HG02610 (cell line): ENCODE data around the gene ZNF532.

Source experiments
- ATAC-seq: cut with Tn5 transposase; IDR thresholded peaks from one replicate; pipeline ENCODE4 v1.9.1; 2021; ENCODE audit warnings: mild to moderate bottlenecking, moderate library complexity; ENCODE audit not compliant: unreplicated experiment

Gene ZNF532

DNA sequence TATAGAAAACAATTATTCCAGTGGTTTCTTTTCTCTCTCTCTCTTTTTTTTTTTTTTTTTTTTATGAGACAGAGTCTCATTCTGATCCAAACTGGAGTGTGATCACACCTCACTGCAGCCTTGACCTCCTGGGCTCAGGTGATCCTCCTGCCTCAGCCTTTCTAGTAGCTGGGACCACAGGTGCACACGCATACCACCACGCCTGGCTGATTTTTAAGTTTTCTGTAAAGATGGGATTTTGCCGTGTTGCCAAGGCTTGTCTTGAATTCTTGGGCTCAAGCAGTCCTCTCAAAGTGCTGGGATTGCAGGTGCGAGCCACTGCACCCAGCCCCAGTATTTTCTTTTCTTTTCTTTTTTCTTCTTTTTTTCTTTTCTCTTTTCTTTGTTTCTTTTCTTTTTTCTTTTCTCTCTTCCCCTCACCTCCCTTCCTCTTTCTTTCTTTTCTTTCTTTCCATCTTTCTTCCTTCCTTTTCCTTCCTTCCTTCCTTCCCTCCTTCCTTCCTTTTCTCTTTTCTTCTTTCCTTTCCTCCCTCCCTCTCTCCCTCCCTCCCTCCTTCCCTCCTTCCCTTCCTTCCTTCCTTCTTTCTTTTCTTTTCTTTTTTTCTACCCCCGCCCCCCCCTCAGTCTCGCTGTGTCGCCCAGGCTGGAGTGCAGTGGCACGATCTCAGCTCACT is 76.9 kb downstream of the ZNF532 start:
- ATAC-seq = no peak

GRCh38 chr18:58943896-58944295 is 79.2 kb downstream of the ZNF532 start:
- ATAC-seq = no peak

DNA sequence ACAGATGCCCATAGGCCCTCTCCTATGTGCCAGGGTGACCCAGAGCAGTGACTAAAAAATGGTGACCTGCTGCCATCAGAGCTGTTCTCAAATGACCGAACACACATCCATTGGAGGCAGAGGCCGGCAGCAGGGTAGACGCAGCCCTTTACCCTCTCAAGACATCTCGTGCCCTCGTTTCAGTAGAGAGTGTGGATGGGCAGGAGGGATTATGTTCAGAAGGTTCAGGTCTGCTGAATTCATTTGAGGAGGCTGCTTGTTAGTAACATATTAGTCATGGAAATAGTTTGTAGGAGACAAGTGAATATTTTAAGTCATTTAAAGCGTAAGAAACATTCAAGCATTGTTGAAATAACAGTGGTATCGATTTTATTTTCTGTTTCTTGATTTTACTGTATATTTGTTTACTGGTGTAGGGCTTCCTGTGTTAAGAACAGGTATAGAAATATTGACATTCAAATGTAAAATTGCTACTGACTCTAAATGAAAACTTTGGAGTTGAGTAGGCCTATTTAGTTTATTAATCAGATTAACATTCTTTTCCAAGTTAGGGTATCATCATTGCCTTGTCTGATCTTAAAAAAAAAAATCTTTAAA is 82.6 kb downstream of the ZNF532 start:
- peak; percentile 60 for ATAC-seq

- no peak for ATAC-seq
Measured at GRCh38 chr18:58949031-58949430, 84.4 kb downstream of the ZNF532 start.

DNA sequence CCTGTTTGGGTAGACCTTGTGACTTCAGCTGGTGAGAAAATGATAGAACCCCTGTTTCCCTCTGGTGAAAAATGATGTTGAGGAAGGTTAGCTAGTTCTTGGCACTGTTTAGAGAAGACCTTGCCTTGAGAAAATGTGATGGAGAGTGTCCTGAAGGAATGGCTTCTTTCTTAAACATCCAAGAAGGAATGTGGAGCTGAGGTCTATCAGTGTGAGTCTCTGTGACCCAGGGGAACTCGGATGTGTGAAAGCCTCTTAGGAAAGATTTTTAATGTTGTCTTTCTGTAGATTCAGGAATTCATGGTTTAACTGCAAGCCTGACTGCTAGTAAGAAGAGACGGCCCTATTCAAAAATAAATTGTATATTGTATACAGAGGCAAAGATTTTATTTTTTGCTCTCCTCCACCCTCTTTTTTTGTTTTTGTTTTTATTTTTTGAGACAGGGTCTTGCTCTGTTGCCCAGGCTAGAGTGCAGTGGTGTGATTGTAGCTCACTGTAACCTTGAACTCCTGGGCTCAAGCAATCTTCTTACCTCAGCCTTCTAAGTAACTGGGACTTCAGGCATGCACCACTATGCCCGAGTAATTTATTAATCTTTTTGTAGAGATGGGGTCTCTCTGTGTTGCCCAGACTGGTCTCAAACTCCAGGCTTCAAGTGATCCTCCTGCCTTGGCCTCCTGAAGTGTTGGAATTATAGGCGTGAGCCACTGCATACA is 87.5 kb downstream of the ZNF532 start:
- no peak for ATAC-seq

- no peak for ATAC-seq
Measured at GRCh38 chr18:58952858-58953257, 88.2 kb downstream of the ZNF532 start.

GRCh38 chr18:58953627-58954026 is 89.0 kb downstream of the ZNF532 start:
- no peak for ATAC-seq

GRCh38 chr18:58955001-58955400 is 90.3 kb downstream of the ZNF532 start:
- no peak for ATAC-seq

DNA sequence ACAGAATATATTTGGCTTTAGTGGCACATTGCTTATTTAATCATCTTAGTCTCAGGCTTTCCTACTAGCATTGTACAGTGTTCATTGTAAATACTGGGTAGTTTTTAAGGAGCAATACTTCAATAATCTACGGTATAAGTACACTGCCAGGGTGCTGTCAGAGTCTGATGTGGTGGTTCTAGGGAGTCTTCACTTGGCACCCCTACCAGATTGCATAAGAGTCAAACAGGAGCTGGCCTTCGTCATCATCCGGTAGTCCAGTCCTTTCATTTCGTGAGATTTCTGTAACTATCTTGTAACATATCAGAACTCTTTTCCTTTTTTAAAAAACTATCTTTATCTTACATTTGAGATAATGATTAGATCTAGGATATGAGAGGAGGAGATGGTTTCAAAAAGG is 91.1 kb downstream of the ZNF532 start:
- ATAC-seq = no peak

GRCh38 chr18:58958628-58959027 is 94.0 kb downstream of the ZNF532 start:
- ATAC-seq = no peak

- ATAC-seq = no peak
Measured at GRCh38 chr18:58960508-58960907, 95.8 kb downstream of the ZNF532 start.

GRCh38 chr18:58960946-58961722 is 96.5 kb downstream of the ZNF532 start:
- ATAC-seq = no peak

DNA sequence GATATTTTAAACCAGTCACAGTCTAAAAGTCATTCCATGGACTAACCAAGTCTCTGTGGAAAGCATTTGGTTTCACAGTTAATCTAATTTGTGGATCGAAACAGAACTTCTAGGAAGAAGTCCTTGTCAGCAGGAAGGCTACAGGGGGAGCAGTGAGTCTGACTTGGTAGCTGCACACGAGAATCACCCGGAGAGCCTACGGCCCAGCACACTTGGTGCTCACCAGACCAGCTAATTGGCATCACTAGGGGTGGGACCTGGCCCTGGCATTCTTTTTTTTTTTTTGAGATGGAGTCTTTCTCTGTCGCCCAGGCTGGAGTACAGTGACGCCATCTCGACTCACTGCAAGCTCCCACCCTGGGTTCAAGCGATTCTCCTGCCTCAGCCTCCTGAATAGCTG is 97.7 kb downstream of the ZNF532 start:
- ATAC-seq = no peak

GRCh38 chr18:58965291-58966004 is 100.8 kb downstream of the ZNF532 start:
- no peak for ATAC-seq

- ATAC-seq = no peak
Measured at GRCh38 chr18:58966005-58966677, 101.5 kb downstream of the ZNF532 start.

DNA sequence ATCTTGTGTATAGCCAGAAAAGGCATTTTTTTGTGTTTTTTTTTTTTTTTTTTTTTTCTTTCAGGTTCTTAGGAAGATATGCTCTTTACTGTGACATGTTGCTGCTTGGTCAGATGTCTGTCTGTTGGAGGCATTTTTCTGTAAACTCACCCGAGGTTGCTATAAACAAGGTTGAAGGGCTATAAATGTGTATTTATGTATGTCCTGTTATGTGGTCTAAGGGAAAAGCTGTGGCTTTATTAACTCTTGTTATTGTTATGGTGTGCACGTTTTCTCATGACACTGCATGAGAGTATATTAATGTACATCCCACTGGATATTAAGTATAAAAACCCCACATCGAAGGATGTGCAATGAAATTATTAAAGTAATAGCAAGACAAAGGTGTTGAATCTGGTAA is 102.0 kb downstream of the ZNF532 start:
- no peak for ATAC-seq

GRCh38 chr18:58967751-58968254 is 103.1 kb downstream of the ZNF532 start:
- ATAC-seq = no peak

GRCh38 chr18:58970943-58971790 is 106.5 kb downstream of the ZNF532 start:
- ATAC-seq = peak; percentile 85

DNA sequence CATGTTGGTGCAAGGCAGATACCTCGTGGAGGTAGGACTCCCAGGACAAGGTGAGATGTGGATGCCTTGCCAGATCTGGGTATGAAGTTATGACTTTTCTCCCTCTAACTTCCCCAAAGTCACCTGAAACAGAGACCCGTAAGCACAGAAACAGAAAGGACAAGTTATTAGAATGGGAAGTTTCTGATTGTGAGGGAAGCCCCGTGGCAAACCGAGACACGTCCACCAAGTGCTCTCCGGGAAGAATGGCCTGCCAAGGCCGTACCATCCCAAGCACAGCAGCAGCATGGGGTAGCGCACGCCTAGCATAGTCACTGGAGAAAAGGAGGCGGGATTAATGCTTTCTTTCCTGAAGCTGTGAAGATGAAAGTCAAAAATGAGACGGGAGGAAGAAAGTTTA is 110.6 kb downstream of the ZNF532 start:
- ATAC-seq = no peak
